HG02943 (cell line): Measurements from ENCODE around the gene EPHA4.

Experiments
- ATAC-seq: cut with Tn5 transposase; IDR thresholded peaks from one replicate; pipeline ENCODE4 v1.9.1; 2021; ENCODE audit warnings: mild to moderate bottlenecking, low read depth, moderate library complexity; ENCODE audit not compliant: unreplicated experiment

The EPHA4 gene

GRCh38 chr2:221372159-221372884, 199.8 kb downstream of the EPHA4 start:
- no peak for ATAC-seq

GRCh38 chr2:221371347-221371746, 200.8 kb downstream of the EPHA4 start:
- ATAC-seq = no peak

GRCh38 chr2:221370857-221371211, 201.3 kb downstream of the EPHA4 start:
- no peak for ATAC-seq

- ATAC-seq = no peak
Measured at GRCh38 chr2:221370076-221370856, 201.8 kb downstream of the EPHA4 start.
